NCI-H1436 (cell line): ENCODE results near the gene APMAP.

Source experiments
- DNase-seq: peaks from one replicate; lab custom pipeline; 2025; lab: John Stamatoyannopoulos, UW

Gene APMAP

GRCh38 chr20:25024171-25024570, 31.6 kb upstream of the APMAP start:
- DNase-seq = no peak

GRCh38 chr20:25023356-25023755, 30.8 kb upstream of the APMAP start:
- no peak for DNase-seq

- DNase-seq = no peak
Measured at GRCh38 chr20:25022680-25023079, 30.1 kb upstream of the APMAP start.

- DNase-seq = no peak
Measured at GRCh38 chr20:25021336-25021735, 28.8 kb upstream of the APMAP start.

GRCh38 chr20:25020901-25021301, 28.4 kb upstream of the APMAP start:
- no peak for DNase-seq

- no peak for DNase-seq
Measured at GRCh38 chr20:25020345-25020744, 27.8 kb upstream of the APMAP start.

- no peak for DNase-seq
Measured at GRCh38 chr20:25019381-25020155, 27.0 kb upstream of the APMAP start.

- DNase-seq = no peak
Measured at GRCh38 chr20:25018841-25019240, 26.3 kb upstream of the APMAP start.

- no peak for DNase-seq
Measured at GRCh38 chr20:25018425-25018824, 25.9 kb upstream of the APMAP start.

GRCh38 chr20:25017257-25017803, 24.8 kb upstream of the APMAP start:
- no peak for DNase-seq

GRCh38 chr20:25016471-25016870, 23.9 kb upstream of the APMAP start:
- no peak for DNase-seq

- DNase-seq = no peak
Measured at GRCh38 chr20:25015986-25016385, 23.4 kb upstream of the APMAP start.

- DNase-seq = no peak
Measured at GRCh38 chr20:25014816-25015215, 22.3 kb upstream of the APMAP start.

GRCh38 chr20:25013478-25014380, 21.2 kb upstream of the APMAP start:
- no peak for DNase-seq

GRCh38 chr20:25012616-25013189, 20.2 kb upstream of the APMAP start:
- no peak for DNase-seq

- no peak for DNase-seq
Measured at GRCh38 chr20:25011831-25012241, 19.3 kb upstream of the APMAP start.

GRCh38 chr20:25011261-25011660, 18.7 kb upstream of the APMAP start:
- no peak for DNase-seq

- DNase-seq = no peak
Measured at GRCh38 chr20:25009218-25010145, 16.9 kb upstream of the APMAP start.

- DNase-seq = no peak
Measured at GRCh38 chr20:25008388-25009217, 16.1 kb upstream of the APMAP start.

- DNase-seq = no peak
Measured at GRCh38 chr20:25007491-25008305, 15.1 kb upstream of the APMAP start.
